Left lung (tissue), 14 donors: ENCODE measurements around the gene BATF3. TPM values are rescaled to one million over a fixed set of nuclear protein-coding genes. Genes with fewer than 3 reads are reported as not detected.

Source experiments
- ATAC-seq: fragments of 200-7000 bp; cut with Tn5 transposase; one replicate; pipeline ENCODE4 v1.9.1; 2020; ENCODE audit warnings: moderate library complexity
- DNase-seq, 4 donors: peaks; one replicate each; pipeline ENCODE4 v3.0.0-alpha.2; 2013 to 2020
- H3K27ac ChIP-seq, 2 donors: fragments of 200-600 bp; sonication (generic) in 1 of 2; one replicate each; pipeline versions ENCODE4 v1.5.0 to v1.8.0; 2020 to 2021
- H3K27me3 ChIP-seq, 2 donors: fragments of 200-600 bp; sonication (generic) in 1 of 2; one replicate each; pipeline versions ENCODE4 v1.5.0 to v1.8.0; 2020 to 2021
- H3K36me3 ChIP-seq, 2 donors: fragments of 200-600 bp; sonication (generic) in 1 of 2; one replicate each; pipeline versions ENCODE4 v1.5.0 to v1.8.0; 2020 to 2021
- H3K4me1 ChIP-seq, 2 donors: fragments of 200-600 bp; one replicate each; pipeline ENCODE4 v1.8.0; 2021
- H3K4me3 ChIP-seq, 2 donors: fragments of 200-600 bp; sonication (generic) in 1 of 2; one replicate each; pipeline versions ENCODE4 v1.5.0 to v1.8.0; 2020 to 2021; ENCODE audit warnings: mild to moderate bottlenecking in 1 of 2
- H3K9me3 ChIP-seq, 2 donors: fragments of 200-600 bp; sonication (generic) in 1 of 2; one replicate each; pipeline versions ENCODE4 v1.5.0 to v1.8.0; 2020 to 2021
- CTCF ChIP-seq, 2 donors: fragments of 200-600 bp; sonication (generic) in 1 of 2; IDR thresholded peaks; one replicate each; pipeline versions ENCODE4 v1.5.0 to v1.8.0; 2021; ENCODE audit warnings: antibody characterized with exemption in 2 of 2
- intact Hi-C, 2 donors: fragments of 100-400 bp; cut with DNase I; formaldehyde crosslinking; loops; one replicate each; pipeline versions ENCODE4 v1.11.2 to v1.14.2; 2022
- long read RNA-seq, 12 donors: library from polyadenylated mRNA in 2 of 12; unstranded in 2 of 12; transcript quantifications; one replicate each; pipeline ENCODE4 v2.0.0 and lab custom pipeline, GENCODE V29; 2019 to 2026
- polyA plus RNA-seq, 6 donors: library from polyadenylated mRNA; unstranded; fragments of 120-200 nt; gene quantifications; one replicate each; pipeline ENCODE4 v1.2.1, GENCODE V29; 2013; ENCODE audit not compliant: insufficient read length in 6 of 6
- total RNA-seq, 2 donors: library from RNA; stranded (reverse); fragmentation: NEBNext Ultra II Directional; extraction: Animal tissue kit (Norgen Biotek cat#: 25700); gene quantifications; one replicate each; pipeline ENCODE4 v1.2.1, GENCODE V29; 2021
- donor health status: DM: no; HTN: yes; CAD: no.
- donor health status: DM: no; HTN: no; CAD: no.

Gene BATF3
- 1 to 10 TPM; 6.4 to 9.0 TPM for total RNA-seq
- 1 to 10 TPM; 1.3 to 3.6 (median 1.9) TPM for polyA plus RNA-seq
- long read RNA-seq, donor 1, partial matches to known transcripts, result 0 of 4 reads
- long read RNA-seq, donor 1, other reads (novel, unspliced or antisense), result 0 of 4 reads
- long read RNA-seq, donor 2, result 0 reads
- long read RNA-seq, donor 3, partial matches to known transcripts, result 0 of 2 reads
- long read RNA-seq, donor 3, other reads (novel, unspliced or antisense), result 0 of 2 reads
- long read RNA-seq, donor 4, result 0 reads
- long read RNA-seq, donor 5, partial matches to known transcripts, result 0 of 2 reads
- long read RNA-seq, donor 5, other reads (novel, unspliced or antisense), result 0 of 2 reads
- long read RNA-seq, donor 6, partial matches to known transcripts, result 0 of 1 reads
- long read RNA-seq, donor 6, other reads (novel, unspliced or antisense), result 0 of 1 reads
- long read RNA-seq, donor 7, partial matches to known transcripts, result 0 of 4 reads
- long read RNA-seq, donor 7, other reads (novel, unspliced or antisense), result 0 of 4 reads
- long read RNA-seq, donor 8, result 0 reads
- long read RNA-seq, donor 9, result 0 reads
- long read RNA-seq, donor 10, partial matches to known transcripts, result 0 of 3 reads
- long read RNA-seq, donor 10, other reads (novel, unspliced or antisense), result 0 of 3 reads
- long read RNA-seq, donor 11, partial matches to known transcripts, result 0 of 5 reads
- long read RNA-seq, donor 11, other reads (novel, unspliced or antisense), result 0 of 5 reads
- long read RNA-seq, donor 12, partial matches to known transcripts, result 0 of 2 reads
- long read RNA-seq, donor 12, other reads (novel, unspliced or antisense), result 0 of 2 reads

- no peaks in the 10 kb centered on the region for H3K36me3 ChIP-seq
- peak within 1 kb of the TSS; percentile 47 to 64 for H3K4me3 ChIP-seq
- no peak for TF ChIP-seq CTCF (IDR thresholded peaks at IDR 0.05)
- intact Hi-C loops, result no loop called here
- DNase-seq (peak; percentile 36 to 93 (median 52)), ATAC-seq (peak; percentile 49)
- peaks cover 0 to 32% of the 10 kb centered on the region in 2 donors for H3K27me3 ChIP-seq
- peaks cover 4 to 40% of the 10 kb centered on the region in 2 donors for H3K4me1 ChIP-seq
- no peaks in the 10 kb centered on the region for H3K9me3 ChIP-seq
- peak within 1 kb of the TSS; percentile 61 to 77 for H3K27ac ChIP-seq
Observed at GRCh38 chr1:212699625-212700222, at the start of gene BATF3. TSS of gene BATF3 (minus strand) at chr1:212699840. CDS start at chr1:212699762, 78 bp downstream.

- no peak for DNase-seq
- no peaks in the 10 kb centered on the region for H3K27me3 ChIP-seq
- H3K9me3 ChIP-seq, result no peaks in the 10 kb centered on the region
- intact Hi-C loops, result no loop called here
- no peak for ATAC-seq
- no peak overlapping the region for H3K27ac ChIP-seq
- peaks cover 5 to 22% of the 10 kb centered on the region in 2 donors for H3K4me1 ChIP-seq
- H3K36me3 ChIP-seq, result peaks cover 0 to 1% of the 10 kb centered on the region in 2 donors
- H3K4me3 ChIP-seq, result no peak overlapping the region
- no peak for TF ChIP-seq CTCF (IDR thresholded peaks at IDR 0.05)
Observed at GRCh38 chr1:212746546-212746945, 46.9 kb upstream of the BATF3 start.

GRCh38 chr1:212745303-212745702 is 45.7 kb upstream of the BATF3 start:
- H3K9me3 ChIP-seq, result peaks cover 0 to 2% of the 10 kb centered on the region in 2 donors
- peaks cover 0 to 6% of the 10 kb centered on the region in 2 donors for H3K36me3 ChIP-seq
- peaks cover 4 to 10% of the 10 kb centered on the region in 2 donors for H3K4me1 ChIP-seq
- H3K27me3 ChIP-seq, result no peaks in the 10 kb centered on the region
- H3K27ac ChIP-seq, result no peak overlapping the region
- intact Hi-C loops, result no loop called here
- no peak for DNase-seq
- TF ChIP-seq CTCF (IDR thresholded peaks at IDR 0.05), result no peak
- ATAC-seq, result no peak
- no peak overlapping the region for H3K4me3 ChIP-seq

GRCh38 chr1:212743901-212744475 is 44.3 kb upstream of the BATF3 start:
- no peak for ATAC-seq
- Histone ChIP-seq H3K27ac (no peak overlapping the region), H3K27me3 (no peaks in the 10 kb centered on the region), H3K4me1 (no peaks in the 10 kb centered on the region), H3K4me3 (no peak overlapping the region), H3K36me3 (peaks cover 0 to 6% of the 10 kb centered on the region in 2 donors), H3K9me3 (peaks cover 0 to 2% of the 10 kb centered on the region in 2 donors)
- intact Hi-C loops, result no loop called here
- TF ChIP-seq CTCF (IDR thresholded peaks at IDR 0.05), result no peak
- no peak for DNase-seq
